Measurements from ENCODE around the gene LRG1. TPM values are rescaled to one million over a fixed set of nuclear protein-coding genes. Genes with fewer than 3 reads are reported as not detected.

LRG1 gene
- polyA plus RNA-seq, 1 donor from 2014 or later = not detected

GRCh38 chr19:4516939-4517300 lies 22.9 kb downstream of the LRG1 start:
- Histone ChIP-seq H4K20me1 (ENCODE audit: insufficient read depth) (no peaks in the 10 kb centered on the region), H3K9ac (ENCODE audit: low read length) (no peak overlapping the region), H3F3A (ENCODE audit: insufficient read depth, low read length, poor library complexity, severe bottlenecking) (no peaks in the 10 kb centered on the region), H3K27ac (ENCODE audit: low read length) (no peak overlapping the region), H3K4me3 (ENCODE audit: low read length) (no peak overlapping the region), H3K36me3 (ENCODE audit: insufficient read depth, low read length) (no peaks in the 10 kb centered on the region), H3K9me2 (ENCODE audit: insufficient read depth, low read length) (no peaks in the 10 kb centered on the region), H2AFZ (ENCODE audit: low read depth, low read length) (no peak overlapping the region), H3K27me3 (ENCODE audit: insufficient read depth, low read depth, low read length) (no peaks in the 10 kb centered on the region), H3K4me2 (ENCODE audit: low read length) (no peak overlapping the region), H3K9me3 (ENCODE audit: low read length) (no peaks in the 10 kb centered on the region), H3K79me2 (replicated peaks; ENCODE audit: insufficient read depth, low read length) (no peaks in the 10 kb centered on the region)
- TF ChIP-seq POLR2AphosphoS5 (IDR thresholded peaks at IDR 0.05) = no peak
- no peak for TF ChIP-seq EZH2 (IDR thresholded peaks at IDR 0.05; ENCODE audit: borderline replicate concordance, insufficient read depth, low read length, poor library complexity, severe bottlenecking)
- no peak for TF ChIP-seq TAF1 (IDR thresholded peaks at IDR 0.05; ENCODE audit: low read depth)
- TF ChIP-seq RAD21 (conservative IDR thresholded peaks at IDR 0.05) = no peak
- TF ChIP-seq MXI1 (conservative IDR thresholded peaks at IDR 0.05; ENCODE audit: poor library complexity, severe bottlenecking) = no peak
- TF ChIP-seq CTCF (IDR thresholded peaks at IDR 0.05; ENCODE audit: poor library complexity, severe bottlenecking) = no peak
- TF ChIP-seq REST (IDR thresholded peaks at IDR 0.05; ENCODE audit: borderline replicate concordance) = no peak

GRCh38 chr19:4516199-4516938 lies 23.5 kb downstream of the LRG1 start:
- H3K27ac ChIP-seq (ENCODE audit: low read length) = no peak overlapping the region
- H3K4me2 ChIP-seq (ENCODE audit: low read length) = no peak overlapping the region
- TF ChIP-seq CTCF (IDR thresholded peaks at IDR 0.05; ENCODE audit: poor library complexity, severe bottlenecking) = no peak
- TF ChIP-seq EZH2 (IDR thresholded peaks at IDR 0.05; ENCODE audit: borderline replicate concordance, insufficient read depth, low read length, poor library complexity, severe bottlenecking) = no peak
- no peak for TF ChIP-seq MXI1 (conservative IDR thresholded peaks at IDR 0.05; ENCODE audit: poor library complexity, severe bottlenecking)
- no peak for TF ChIP-seq RAD21 (conservative IDR thresholded peaks at IDR 0.05)
- no peak for TF ChIP-seq EP300 (conservative IDR thresholded peaks at IDR 0.05; ENCODE audit: poor library complexity, severe bottlenecking)
- TF ChIP-seq POLR2AphosphoS5 (IDR thresholded peaks at IDR 0.05) = no peak
- no peak for TF ChIP-seq REST (IDR thresholded peaks at IDR 0.05; ENCODE audit: borderline replicate concordance)
- TF ChIP-seq TAF1 (IDR thresholded peaks at IDR 0.05; ENCODE audit: low read depth) = no peak
- TF ChIP-seq SMC3 (conservative IDR thresholded peaks at IDR 0.05; ENCODE audit: poor library complexity) = no peak
- no peaks in the 10 kb centered on the region for H3K9me2 ChIP-seq (ENCODE audit: insufficient read depth, low read length)
- no peak overlapping the region for H3K9ac ChIP-seq (ENCODE audit: low read length)
- no peak overlapping the region for H3K4me3 ChIP-seq (ENCODE audit: low read length)
- no peaks in the 10 kb centered on the region for H3K79me2 ChIP-seq (replicated peaks; ENCODE audit: insufficient read depth, low read length)
- no peaks in the 10 kb centered on the region for H4K20me1 ChIP-seq (ENCODE audit: insufficient read depth)
- no peaks in the 10 kb centered on the region for H3F3A ChIP-seq (ENCODE audit: insufficient read depth, low read length, poor library complexity, severe bottlenecking)
- H2AFZ ChIP-seq (ENCODE audit: low read depth, low read length) = no peak overlapping the region
- H3K36me3 ChIP-seq (ENCODE audit: insufficient read depth, low read length) = no peaks in the 10 kb centered on the region
- H3K27me3 ChIP-seq (ENCODE audit: insufficient read depth, low read depth, low read length) = no peaks in the 10 kb centered on the region
- H3K9me3 ChIP-seq (ENCODE audit: low read length) = no peaks in the 10 kb centered on the region

Data from neural cell (in vitro differentiated cells).